Pancreas (tissue), 10 donors: ENCODE results near the gene NKD2. TPM values are rescaled to one million over a fixed set of nuclear protein-coding genes. Genes with fewer than 3 reads are reported as not detected.

Experiments used
- ATAC-seq, 4 donors: fragments of 200-7000 bp; cut with Tn5 transposase; one replicate each; pipeline versions ENCODE4 v1.8.0 to v1.9.1; 2020; ENCODE audit warnings: mild to moderate bottlenecking in 4 of 4, moderate library complexity in 4 of 4
- DNase-seq, 6 donors: peaks; one replicate each; pipeline ENCODE4 v3.0.0-alpha.2; 2020
- FAIRE-seq: peaks from 2 replicates; lab custom pipeline; 2012; peaks lifted over from hg19 to GRCh38; lab: Jason Lieb, UNC
- H3K27ac ChIP-seq, 4 donors: fragments of 200-600 bp; sonication (generic); 1 replicate in 3 of 4; 2 replicates in 1 of 4; pipeline versions ENCODE4 v1.5.0 to v1.8.0; 2020
- H3K27me3 ChIP-seq, 4 donors: fragments of 200-600 bp; one replicate each; pipeline ENCODE4 v1.8.0; 2021
- H3K36me3 ChIP-seq, 3 donors: fragments of 200-600 bp; sonication (generic) in 1 of 3; one replicate each; pipeline versions ENCODE4 v1.5.0 to v1.8.0; 2020 to 2021
- H3K4me1 ChIP-seq, 3 donors: fragments of 200-600 bp; one replicate each; pipeline ENCODE4 v1.8.0; 2021
- H3K4me3 ChIP-seq, 4 donors: fragments of 200-600 bp; sonication (generic) in 2 of 4; one replicate each; pipeline versions ENCODE4 v1.5.0 to v1.8.0; 2020 to 2021
- H3K9me3 ChIP-seq, 4 donors: fragments of 200-600 bp; one replicate each; pipeline ENCODE4 v1.8.0; 2021
- CTCF ChIP-seq, 4 donors: fragments of 200-600 bp; sonication (generic) in 3 of 4; IDR thresholded peaks; one replicate each; pipeline versions ENCODE4 v1.5.0 to v1.8.0; 2021; ENCODE audit warnings: antibody characterized with exemption in 4 of 4
- WGBS, 2 donors: extraction: QIAGEN DNeasy Blood & Tissue Kit; methylation state at CpG; one replicate each; pipeline ENCODE4 v1.1.7; 2013; 5-methylcytosine and 5-hydroxymethylcytosine counted together
- intact Hi-C, 3 donors: fragments of 100-400 bp; cut with DNase I; formaldehyde crosslinking; loops; one replicate each; pipeline versions ENCODE4 v1.11.1 to v1.14.2; 2022
- polyA plus RNA-seq, 2 donors: library from polyadenylated mRNA; stranded (reverse); fragments of 200-250 nt; gene quantifications; one replicate each; pipeline ENCODE4 v1.2.3, GENCODE V29; 2013
- total RNA-seq, 6 donors: library from RNA; stranded (reverse); fragmentation: NEBNext Ultra II Directional in 4 of 6; extraction: Animal tissue kit (Norgen Biotek cat#: 25700) in 4 of 6; gene quantifications; one replicate each; pipeline versions ENCODE4 v1.2.1 to v1.2.4, GENCODE V29; 2021 to 2023
- donor health status: healthy with polysubstance abuse.
- donor health status: DM: no; HTN: no; CAD: no; lungs with moderate emphysema.
- donor health status: DM: no; HTN: no; CAD: no.
- donor health status: control.
- donor health status: control.
- donor health status: Bipolar disorder and iron deficiency.
- donor health status: DM: yes; HTN: yes; CAD: no.
- donor health status: DM: no; HTN: no; CAD: no.
- donor health status: DM: no; HTN: no; CAD: no.
- donor health status: DM: yes; HTN: yes; CAD: no.

Gene NKD2
- total and polyA plus RNA-seq, 8 donors: 1.8 to 18.6 (median 4.3) TPM

DNA sequence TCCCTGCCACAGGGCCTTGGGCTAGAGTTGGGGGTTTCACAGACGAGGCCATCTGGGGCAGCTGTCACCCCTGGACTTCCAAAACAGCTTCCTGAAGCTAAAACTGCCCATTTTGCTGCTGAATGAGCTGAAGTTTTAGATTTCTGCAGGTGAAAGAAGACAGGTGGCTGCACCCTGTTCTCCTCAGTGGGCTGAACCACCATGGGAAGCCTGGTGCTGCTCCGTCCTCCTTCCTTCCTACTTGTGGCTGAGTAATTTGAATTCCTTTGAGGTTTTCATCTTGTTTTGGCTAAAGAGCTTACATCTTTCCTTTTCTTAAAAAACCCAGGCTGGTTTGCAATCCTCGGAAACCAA lies 5.3 kb downstream of the NKD2 start:
- WGBS, 2 donors: 84 to 90% methylated on average over 3 of the region's 3 CpGs
- TF ChIP-seq CTCF (IDR thresholded peaks at IDR 0.05): no peak
- DNase-seq: no peak
- Histone ChIP-seq H3K36me3 (no peaks in the 10 kb centered on the region), H3K4me1 (peaks cover 4 to 16% (median 6%) of the 10 kb centered on the region in 3 donors), H3K9me3 (no peaks in the 10 kb centered on the region), H3K27me3 (no peaks in the 10 kb centered on the region), H3K4me3 (no peak overlapping the region), H3K27ac (no peak overlapping the region)
- ATAC-seq: no peak
- intact Hi-C loops: loop anchor here in 1 of 3 donors (5.0 kb wide), 2 partner anchors 82 to 128 kb away; no protein-coding TSS in a partner anchor
- FAIRE-seq: no peak

DNA sequence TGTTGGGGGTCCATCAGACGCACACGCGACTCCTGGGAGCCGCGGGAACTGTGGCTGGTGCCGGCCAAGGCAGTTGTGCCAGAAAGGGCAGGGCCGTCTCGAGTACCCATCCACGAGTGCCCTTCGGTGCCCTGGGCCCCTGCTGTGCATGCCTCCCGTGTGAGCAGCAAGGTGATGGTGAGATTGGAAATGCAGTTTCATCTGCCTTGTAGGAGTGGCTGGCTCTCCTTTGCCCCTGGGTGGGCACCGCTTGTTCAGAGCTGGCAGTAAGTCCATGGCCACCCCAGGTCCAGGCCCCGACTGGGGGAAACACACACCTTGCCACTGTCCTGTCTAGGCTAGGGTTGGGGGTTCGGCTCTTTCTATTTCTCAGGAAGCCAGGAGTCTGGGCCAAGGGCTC lies 5.7 kb downstream of the NKD2 start:
- intact Hi-C loops: loop anchor here in 1 of 3 donors (5.0 kb wide), 2 partner anchors 82 to 128 kb away; no protein-coding TSS in a partner anchor
- no peaks in the 10 kb centered on the region for H3K36me3 ChIP-seq
- no peak for ATAC-seq
- H3K27me3 ChIP-seq: no peaks in the 10 kb centered on the region
- no peak overlapping the region for H3K4me3 ChIP-seq
- WGBS, 2 donors: 74 to 84% methylated on average over 14 of the region's 14 CpGs
- no peaks in the 10 kb centered on the region for H3K9me3 ChIP-seq
- FAIRE-seq: no peak
- DNase-seq: peak in 2 of 6 donors; percentile 14 to 49
- no peak for TF ChIP-seq CTCF (IDR thresholded peaks at IDR 0.05)
- H3K27ac ChIP-seq: no peak overlapping the region
- peaks cover 4 to 14% (median 6%) of the 10 kb centered on the region in 3 donors for H3K4me1 ChIP-seq

GRCh38 chr5:1014781-1015221 lies 6.2 kb downstream of the NKD2 start:
- peak in 1 of 6 donors; percentile 44 for DNase-seq
- no peak for FAIRE-seq

GRCh38 chr5:1015507-1015906 lies 6.9 kb downstream of the NKD2 start:
- ATAC-seq: no peak
- FAIRE-seq: no peak
- H3K4me3 ChIP-seq: no peak overlapping the region
- 63 to 67% methylated on average over 10 of the region's 10 CpGs for WGBS, 2 donors
- intact Hi-C loops: no loop called here
- H3K4me1 ChIP-seq: peaks cover 0 to 6% (median 6%) of the 10 kb centered on the region in 3 donors
- TF ChIP-seq CTCF (IDR thresholded peaks at IDR 0.05): no peak
- no peaks in the 10 kb centered on the region for H3K27me3 ChIP-seq
- H3K9me3 ChIP-seq: no peaks in the 10 kb centered on the region
- H3K36me3 ChIP-seq: no peaks in the 10 kb centered on the region
- peak in 1 of 6 donors; percentile 58 for DNase-seq
- H3K27ac ChIP-seq: no peak overlapping the region

More at GRCh38 chr5:1014781-1015221, 6.2 kb downstream of the NKD2 start:
- WGBS, 2 donors: 43 to 58% methylated on average over 17 of the region's 17 CpGs
- Histone ChIP-seq H3K4me1 (peaks cover 4 to 9% (median 6%) of the 10 kb centered on the region in 3 donors), H3K9me3 (no peaks in the 10 kb centered on the region), H3K27ac (no peak overlapping the region), H3K36me3 (no peaks in the 10 kb centered on the region), H3K4me3 (no peak overlapping the region), H3K27me3 (no peaks in the 10 kb centered on the region)
- intact Hi-C loops: loop anchor here in 1 of 3 donors (5.0 kb wide), 2 partner anchors 82 to 128 kb away; no protein-coding TSS in a partner anchor
- TF ChIP-seq CTCF (IDR thresholded peaks at IDR 0.05): no peak
- ATAC-seq: no peak

- H3K27ac ChIP-seq: no peak overlapping the region
- no peaks in the 10 kb centered on the region for H3K27me3 ChIP-seq
- intact Hi-C loops: no loop called here
- ATAC-seq (peak in 2 of 4 donors; percentile 25 to 69), DNase-seq (peak in 3 of 6 donors; percentile 51 to 69 (median 56)), FAIRE-seq (no peak)
- H3K36me3 ChIP-seq: no peaks in the 10 kb centered on the region
- H3K9me3 ChIP-seq: no peaks in the 10 kb centered on the region
- no peak for TF ChIP-seq CTCF (IDR thresholded peaks at IDR 0.05)
- H3K4me1 ChIP-seq: peaks cover 0 to under 1% (median under 1%) of the 10 kb centered on the region in 3 donors
- WGBS, 2 donors: 75 to 79% methylated on average over 19 of the region's 19 CpGs
- H3K4me3 ChIP-seq: no peak overlapping the region
Measured at GRCh38 chr5:1016036-1016435, 7.4 kb downstream of the NKD2 start.
